ENCODE measurements around the gene ZNF467. TPM values are rescaled to one million over a fixed set of nuclear protein-coding genes. Genes with fewer than 3 reads are reported as not detected.

ZNF467 gene
- total RNA-seq, 4 donors from 2014 or later: 0.40 to 6.7 (median 4.8) TPM

- Histone ChIP-seq H3K4me3 (no peak overlapping the region), H3K36me3 (no peaks in the 10 kb centered on the region), H3K9me3 (no peaks in the 10 kb centered on the region), H3K4me1 (no peaks in the 10 kb centered on the region), H3K27me3 (no peaks in the 10 kb centered on the region), H3K27ac (no peak overlapping the region)
- no peak for DNase-seq
- TF ChIP-seq EP300 (IDR thresholded peaks at IDR 0.05; ENCODE audit: low read depth): no peak
- TF ChIP-seq CTCF (IDR thresholded peaks at IDR 0.05): no peak
- TF ChIP-seq POLR2AphosphoS5 (IDR thresholded peaks at IDR 0.05): no peak
- TF ChIP-seq POLR2A (IDR thresholded peaks at IDR 0.05): no peak
- intact Hi-C loops (cut with DNase I; ENCODE audit: low total_unique reads): no loop called here
- WGBS, 2 donors (ENCODE audit: low coverage in 1 of 2): 91% methylated on average over 14 of the region's 14 CpGs; no CpG with 5 or more reads in 1 of the 2 donors
- in situ Hi-C loops (cut with MboI; ENCODE audit: low pct_ligation_motif_present in 1 of 4, low pct_unique_long_range_greater_than_20kb in 1 of 4, low sequenced_read_pairs in 3 of 4): no loop called here
Observed at GRCh38 chr7:149731207-149731955, 42.0 kb downstream of the ZNF467 start.

- TF ChIP-seq POLR2A (IDR thresholded peaks at IDR 0.05) (no peak), CTCF (IDR thresholded peaks at IDR 0.05) (no peak), EP300 (IDR thresholded peaks at IDR 0.05; ENCODE audit: low read depth) (no peak), POLR2AphosphoS5 (IDR thresholded peaks at IDR 0.05) (no peak)
- 95% methylated on average over 28 of the region's 28 CpGs; no CpG with 5 or more reads in 1 of the 2 donors for WGBS, 2 donors (ENCODE audit: low coverage in 1 of 2)
- no peak for DNase-seq
- no peak overlapping the region for H3K4me3 ChIP-seq
- H3K4me1 ChIP-seq: no peaks in the 10 kb centered on the region
- H3K9me3 ChIP-seq: no peaks in the 10 kb centered on the region
- H3K27ac ChIP-seq: no peak overlapping the region
- H3K36me3 ChIP-seq: no peaks in the 10 kb centered on the region
- in situ Hi-C loops (cut with MboI; ENCODE audit: low pct_ligation_motif_present in 1 of 4, low pct_unique_long_range_greater_than_20kb in 1 of 4, low sequenced_read_pairs in 3 of 4): no loop called here
- intact Hi-C loops (cut with DNase I; ENCODE audit: low total_unique reads): no loop called here
- H3K27me3 ChIP-seq: no peaks in the 10 kb centered on the region
Observed at GRCh38 chr7:149729983-149730801, 43.2 kb downstream of the ZNF467 start.

GRCh38 chr7:149729586-149729982 lies 43.8 kb downstream of the ZNF467 start:
- Histone ChIP-seq H3K27me3 (no peaks in the 10 kb centered on the region), H3K4me1 (no peaks in the 10 kb centered on the region), H3K4me3 (no peak overlapping the region), H3K27ac (no peak overlapping the region), H3K9me3 (no peaks in the 10 kb centered on the region), H3K36me3 (no peaks in the 10 kb centered on the region)
- TF ChIP-seq CTCF (IDR thresholded peaks at IDR 0.05): no peak
- no peak for TF ChIP-seq POLR2A (IDR thresholded peaks at IDR 0.05)
- WGBS, 2 donors (ENCODE audit: low coverage in 1 of 2): 93 to 100% methylated on average over 1 to 4 of the region's 5 CpGs
- no peak for DNase-seq
- in situ Hi-C loops (cut with MboI; ENCODE audit: low pct_ligation_motif_present in 1 of 4, low pct_unique_long_range_greater_than_20kb in 1 of 4, low sequenced_read_pairs in 3 of 4) (no loop called here), intact Hi-C loops (cut with DNase I; ENCODE audit: low total_unique reads) (no loop called here)

- Histone ChIP-seq H3K27ac (no peak overlapping the region), H3K9me3 (no peaks in the 10 kb centered on the region), H3K4me3 (no peak overlapping the region), H3K27me3 (no peaks in the 10 kb centered on the region), H3K36me3 (no peaks in the 10 kb centered on the region), H3K4me1 (no peaks in the 10 kb centered on the region)
- WGBS, 2 donors (ENCODE audit: low coverage in 1 of 2): 87% methylated on average over 21 of the region's 21 CpGs; no CpG with 5 or more reads in 1 of the 2 donors
- no peak for DNase-seq
- in situ Hi-C loops (cut with MboI; ENCODE audit: low pct_ligation_motif_present in 1 of 4, low pct_unique_long_range_greater_than_20kb in 1 of 4, low sequenced_read_pairs in 3 of 4): no loop called here
- intact Hi-C loops (cut with DNase I; ENCODE audit: low total_unique reads): no loop called here
- TF ChIP-seq POLR2AphosphoS5 (IDR thresholded peaks at IDR 0.05) (no peak), EP300 (IDR thresholded peaks at IDR 0.05; ENCODE audit: low read depth) (no peak), CTCF (IDR thresholded peaks at IDR 0.05) (no peak), POLR2A (IDR thresholded peaks at IDR 0.05) (no peak)
Observed at GRCh38 chr7:149728491-149729375, 44.7 kb downstream of the ZNF467 start.
